Stimulated activated CD4-positive, alpha-beta T cell treated with anti-CD3 and anti-CD28 coated beads, Interleukin-4, amount 100 ng/mL, for 4 hours (primary cell): ENCODE data around the gene BCAP31.

Source experiments
- DNase-seq, 2 experiments: peaks; one replicate each; pipeline ENCODE4 v3.0.0-alpha.2; 2020

Gene BCAP31

GRCh38 chrX:153672531-153673427 lies 51.4 kb downstream of the BCAP31 start:
- peak in 1 of 2 experiments; percentile 28 for DNase-seq

DNA sequence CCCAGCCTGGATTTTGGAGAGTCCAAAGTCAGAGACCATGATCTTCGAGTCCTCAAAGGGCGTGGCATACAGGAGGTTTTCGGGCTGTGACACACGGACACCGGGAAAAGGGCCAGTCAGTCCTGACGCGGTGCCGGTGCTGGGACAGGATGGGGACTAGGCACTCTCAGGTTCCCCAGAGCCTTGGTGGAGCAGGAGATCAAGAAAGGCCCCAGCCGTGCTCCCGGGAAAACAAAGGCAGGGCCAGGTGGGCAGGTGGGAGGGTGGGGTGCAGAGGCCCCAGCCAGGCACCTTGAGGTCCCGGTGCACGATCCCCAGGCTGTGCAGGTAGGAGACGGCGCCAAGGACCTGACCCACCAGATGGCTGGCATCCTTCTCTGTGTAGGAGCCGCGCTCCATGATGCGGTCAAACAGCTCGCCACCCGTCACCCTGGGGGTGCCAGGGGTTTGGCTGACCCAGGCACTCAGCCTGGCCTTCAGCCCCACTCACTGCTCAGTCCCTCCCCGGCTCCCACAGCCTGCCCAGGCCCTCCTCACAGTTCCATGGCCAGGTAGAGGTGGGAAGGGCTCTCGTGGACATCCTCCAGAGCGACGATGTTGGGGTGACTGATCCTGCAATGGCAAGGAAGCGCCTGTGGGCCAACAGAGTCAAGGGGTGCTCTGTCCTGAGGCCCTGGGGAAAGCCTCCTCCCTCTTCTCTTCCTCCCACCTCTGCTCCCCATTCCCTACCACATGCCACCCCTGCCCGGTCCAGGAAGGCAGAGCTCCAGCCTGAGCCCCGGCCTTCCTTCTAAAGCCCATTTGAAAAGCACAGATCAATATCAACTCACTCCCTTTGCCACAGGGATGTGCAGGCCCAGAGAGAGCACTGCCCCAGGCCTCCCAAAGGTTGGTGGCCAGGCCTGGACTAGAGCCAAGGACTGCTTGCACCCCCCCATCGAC lies 52.3 kb downstream of the BCAP31 start:
- DNase-seq = no peak

GRCh38 chrX:153670748-153671588 lies 53.2 kb downstream of the BCAP31 start:
- no peak for DNase-seq

DNA sequence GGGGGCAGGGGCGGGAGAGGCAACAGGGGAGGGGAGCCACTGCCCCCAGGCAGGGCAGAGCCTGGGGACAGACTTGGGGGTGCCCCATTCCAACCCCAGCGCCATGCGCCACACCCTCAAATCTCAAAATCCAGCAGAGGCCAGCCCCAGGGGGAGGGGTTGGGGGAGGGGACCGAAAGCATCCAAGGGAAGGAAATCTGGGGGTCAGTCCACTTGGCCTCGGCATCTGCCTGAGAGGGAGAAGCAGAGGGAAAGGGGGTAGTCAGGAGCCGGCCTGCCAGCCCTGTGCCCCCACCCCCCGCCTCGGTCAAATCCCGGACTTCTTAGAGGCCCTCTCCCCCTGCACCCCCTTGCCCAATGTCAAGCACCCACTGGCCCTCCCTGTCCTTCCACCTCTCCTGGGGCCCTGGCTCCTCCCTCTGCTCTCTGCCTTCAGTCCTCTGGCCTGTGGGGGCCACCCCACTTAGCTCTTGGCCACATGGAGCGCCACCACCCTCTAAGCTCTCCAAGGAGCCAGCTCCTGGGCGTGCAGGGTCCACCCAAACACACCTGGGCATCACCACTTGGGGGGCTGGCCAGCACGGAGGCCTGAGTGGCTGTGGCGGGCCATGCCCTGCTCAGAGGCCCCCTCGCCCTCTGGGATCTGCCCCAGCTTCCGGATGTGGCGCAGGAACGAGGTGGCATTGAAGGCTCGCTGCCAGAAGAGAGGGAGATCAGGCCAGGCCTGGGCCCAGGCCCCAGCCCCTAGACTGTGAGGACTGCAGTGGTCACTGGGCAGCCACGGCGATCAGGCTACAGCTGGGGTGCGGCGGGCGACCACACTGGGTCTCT lies 54.1 kb downstream of the BCAP31 start:
- DNase-seq = no peak

DNA sequence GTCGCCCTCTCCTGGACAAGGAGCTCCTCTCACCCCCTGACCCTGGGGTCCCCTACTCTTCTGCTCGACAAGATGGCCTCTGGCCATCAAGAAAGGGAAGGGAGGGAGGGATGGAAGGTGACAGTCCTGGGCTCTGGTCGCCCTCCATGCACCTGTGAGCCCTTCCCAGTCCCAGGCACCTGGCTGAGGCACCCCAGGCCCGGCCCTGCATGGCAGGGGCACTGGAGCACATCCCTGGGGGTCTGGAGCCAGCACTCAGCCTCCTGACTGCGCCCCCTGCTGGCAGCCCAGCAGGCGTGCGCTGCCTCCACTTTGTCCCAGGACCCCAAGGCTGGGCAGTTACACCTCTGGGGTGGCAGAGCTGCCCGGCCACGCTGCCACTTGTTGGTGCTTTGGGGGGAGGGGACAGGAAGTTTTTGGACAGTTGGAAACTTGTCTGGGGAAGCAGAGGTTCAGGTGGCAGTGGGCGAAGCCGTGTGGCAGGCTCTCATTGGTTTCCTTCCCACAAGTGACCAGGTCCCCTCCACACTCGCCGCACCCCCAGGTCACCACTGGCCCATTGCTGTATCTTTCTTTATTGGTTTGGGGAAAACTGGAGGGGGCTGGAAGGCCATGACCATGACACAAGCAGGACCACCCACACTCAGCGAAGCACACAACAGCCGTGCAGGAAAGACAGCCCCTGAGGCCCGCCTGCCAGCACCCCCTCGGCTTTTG lies 54.9 kb downstream of the BCAP31 start:
- peak in 1 of 2 experiments; percentile 53 for DNase-seq

DNA sequence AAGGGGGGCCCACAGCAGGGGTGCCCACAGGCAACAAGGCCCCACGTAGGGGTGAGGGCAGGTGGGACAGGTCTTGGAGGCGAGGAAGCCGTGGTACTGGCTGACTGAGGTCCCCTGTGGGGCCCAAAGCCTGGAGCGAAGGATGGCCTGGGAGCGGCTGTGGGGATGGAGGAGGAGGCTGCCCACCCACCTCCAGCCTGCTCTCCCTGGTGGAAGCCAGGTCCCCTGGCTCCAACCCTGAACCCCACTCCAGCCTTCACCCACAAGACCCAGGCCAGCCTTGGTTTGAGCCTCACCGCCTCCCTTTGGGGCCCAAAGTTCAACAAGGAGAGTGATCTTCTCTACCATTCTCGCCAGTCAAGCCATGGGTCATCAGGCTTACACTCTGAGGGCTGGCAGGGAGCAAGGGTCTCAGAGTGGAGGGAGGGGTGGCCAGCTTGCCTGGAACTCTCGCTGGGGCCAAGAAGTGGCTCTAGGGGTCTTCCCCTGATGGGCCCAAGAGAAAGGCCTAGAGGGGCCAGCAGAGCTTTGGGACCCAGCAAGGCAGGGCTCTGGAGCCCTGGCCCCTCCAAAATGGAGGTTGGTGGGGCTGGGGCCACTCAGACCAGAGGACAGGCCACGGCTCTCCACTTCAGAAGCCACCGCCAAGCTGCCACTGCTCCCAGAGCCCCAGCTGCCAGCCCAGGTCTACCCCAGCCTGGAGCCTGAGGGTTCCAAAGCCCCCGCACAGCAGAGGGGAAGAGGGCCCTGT lies 55.6 kb downstream of the BCAP31 start:
- DNase-seq = no peak

DNA sequence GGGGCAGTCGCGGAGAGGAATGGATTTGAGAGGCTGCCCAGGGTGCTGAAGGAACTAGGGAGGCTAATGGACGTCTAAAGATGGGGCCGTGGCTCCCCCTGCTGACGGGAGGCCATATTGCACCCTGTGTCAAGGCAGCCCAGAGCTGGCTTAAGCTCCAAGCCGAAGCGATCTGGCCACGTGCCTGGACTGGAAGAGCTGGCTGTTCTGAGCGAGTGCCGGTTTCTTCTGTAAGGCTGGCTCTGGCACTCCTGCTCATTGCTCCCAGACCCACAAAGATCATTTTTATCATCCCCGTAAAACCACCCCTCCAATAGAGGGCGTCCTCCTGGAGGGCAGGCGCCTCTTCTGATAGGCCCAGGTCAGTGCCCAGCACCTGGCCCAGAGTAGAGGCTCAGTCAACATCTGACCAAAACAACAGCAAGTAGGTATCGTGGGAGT lies 56.2 kb downstream of the BCAP31 start:
- peak; percentile 63 to 74 for DNase-seq

DNA sequence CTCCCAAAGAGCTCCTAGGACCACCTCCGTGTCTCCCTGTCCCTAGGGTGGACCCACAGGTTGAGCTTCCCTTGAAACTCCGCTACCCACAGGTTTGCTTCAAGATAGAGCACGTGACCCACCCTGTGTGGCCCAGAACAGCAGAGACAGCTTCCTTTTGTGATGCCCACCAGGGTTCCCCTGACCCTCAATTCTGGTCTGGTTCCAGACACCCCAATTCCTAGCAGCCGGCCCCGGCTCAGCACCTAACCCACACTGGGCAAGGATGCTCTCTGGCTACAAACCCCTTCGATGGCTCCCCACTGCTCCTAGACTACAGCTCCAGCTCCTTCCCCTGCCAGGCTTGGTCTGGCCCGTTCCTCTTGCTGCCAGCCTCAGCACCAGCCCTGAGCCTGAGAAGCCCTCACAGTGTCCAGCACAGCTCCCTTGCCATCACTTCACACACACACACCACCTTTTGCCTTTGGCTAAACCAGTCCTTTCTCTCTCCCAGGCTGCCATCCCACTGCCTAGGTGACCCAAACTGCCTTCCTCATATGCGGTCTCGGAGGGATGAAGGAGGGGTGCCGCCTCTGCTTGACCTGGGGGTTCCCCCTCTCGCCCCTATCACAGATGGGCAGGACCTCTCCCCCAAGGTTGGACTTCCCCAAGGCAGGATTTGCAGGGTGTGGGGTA lies 56.8 kb downstream of the BCAP31 start:
- DNase-seq = no peak

GRCh38 chrX:153665726-153666306 lies 58.4 kb downstream of the BCAP31 start:
- DNase-seq = no peak

DNA sequence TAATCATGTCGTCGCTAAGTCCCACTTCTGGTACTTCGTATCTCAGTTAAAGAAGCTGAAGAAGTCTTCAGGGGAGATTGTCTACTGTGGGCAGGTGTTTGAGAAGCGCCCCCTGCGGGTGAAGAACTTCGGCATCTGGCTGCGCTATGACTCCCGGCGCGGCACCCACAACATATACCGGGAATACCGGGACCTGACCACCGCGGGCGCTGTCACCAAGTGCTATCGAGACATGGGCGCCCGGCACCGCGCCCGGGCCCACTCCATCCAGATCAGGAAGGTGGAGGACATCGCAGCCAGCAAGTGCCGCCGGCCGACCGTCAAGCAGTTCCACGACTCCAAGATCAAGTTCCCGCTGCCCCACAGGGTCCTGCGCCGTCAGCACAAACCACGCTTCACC lies 61.9 kb downstream of the BCAP31 start:
- peak; percentile 41 to 58 for DNase-seq

DNA sequence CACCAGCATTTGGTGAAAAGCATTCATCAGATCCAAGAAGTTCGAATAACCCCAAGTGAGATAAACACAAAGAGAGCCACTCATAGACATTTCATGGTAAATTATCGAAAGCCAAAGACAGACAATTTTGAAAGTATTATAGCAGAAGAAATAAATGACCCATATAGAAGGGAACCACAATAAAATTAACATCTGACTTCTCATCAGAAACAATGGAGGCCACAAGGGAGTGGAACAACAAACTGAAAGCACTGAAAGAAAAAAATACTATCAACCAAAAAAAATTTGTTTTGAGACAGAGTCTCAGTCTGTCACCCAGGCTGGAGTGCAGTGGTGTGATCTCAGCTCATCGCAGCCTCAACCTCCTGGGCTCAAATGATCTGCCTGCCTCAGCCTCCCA lies 64.9 kb downstream of the BCAP31 start:
- no peak for DNase-seq

- DNase-seq = no peak
These were observed 67.0 kb downstream of the BCAP31 start for GRCh38 chrX:153657161-153657560.

DNA sequence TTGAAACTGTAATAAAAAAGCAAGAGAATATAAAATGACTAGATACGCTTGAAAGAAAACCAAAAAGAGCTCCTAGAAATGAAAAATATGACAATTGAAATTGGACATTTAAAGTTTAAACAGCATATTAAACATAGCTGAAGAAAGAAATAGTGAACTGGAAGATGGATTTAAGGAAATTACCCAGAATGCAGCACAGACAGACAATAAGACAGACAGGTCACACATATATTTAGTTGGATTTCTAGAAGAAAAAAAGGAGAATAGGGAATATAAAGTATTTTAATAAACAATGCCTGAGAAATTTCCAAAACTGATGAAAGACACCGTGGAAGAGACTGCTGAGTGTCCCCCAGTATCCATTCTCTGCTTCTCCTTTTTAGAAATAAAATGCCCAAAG lies 70.6 kb downstream of the BCAP31 start:
- no peak for DNase-seq

DNA sequence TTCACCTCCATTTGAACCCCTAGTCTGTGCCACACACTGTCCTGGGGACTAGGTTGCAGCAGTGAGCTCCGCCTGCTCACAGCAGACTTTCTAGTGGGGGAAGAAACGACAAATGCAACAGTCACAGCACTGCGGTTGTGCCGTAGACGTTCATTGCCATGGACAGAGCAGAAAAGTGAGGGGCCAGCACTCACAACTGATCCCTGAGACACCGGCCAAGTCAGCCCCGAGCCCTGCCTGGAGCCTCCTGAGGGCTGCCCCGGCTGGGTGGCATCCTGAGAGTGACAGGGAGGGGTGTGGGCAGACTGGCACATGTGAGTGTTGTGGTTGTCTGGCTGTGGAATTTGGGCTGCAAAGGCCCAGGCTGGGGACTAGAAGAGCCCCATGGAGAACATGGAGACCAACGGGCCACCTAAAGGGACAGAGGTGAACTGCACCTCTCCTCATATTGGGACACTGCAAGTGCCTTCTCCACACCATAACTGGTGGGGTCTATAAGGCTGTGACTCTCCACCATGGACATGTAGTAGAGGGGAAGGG lies 72.6 kb downstream of the BCAP31 start:
- DNase-seq = no peak

DNA sequence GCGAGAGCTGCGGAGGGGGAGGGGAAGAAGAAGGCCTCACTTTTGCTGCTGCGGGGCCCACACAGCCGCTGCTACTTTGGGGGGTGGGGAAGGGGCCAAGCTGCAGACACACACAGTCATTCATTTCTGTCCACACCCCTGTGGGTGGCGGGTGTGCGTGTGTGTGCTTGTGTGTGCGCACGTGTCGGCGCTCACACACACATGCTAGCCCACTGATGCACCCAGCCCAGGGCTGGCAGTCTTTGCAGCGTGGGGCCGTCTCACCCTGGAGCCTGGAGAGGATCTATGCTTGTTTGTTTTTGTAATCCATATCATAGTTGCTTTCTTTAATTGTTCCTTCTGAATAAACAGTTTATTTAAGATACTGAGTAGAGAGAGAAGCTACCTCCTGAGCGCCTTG lies 73.2 kb downstream of the BCAP31 start:
- DNase-seq = no peak
